ENCODE measurements around the gene RIT2.
A peak's percentile ranks its signal among the peaks of the same experiment; 100 is the strongest.
"Not testable (repeated sequence)": the region's sequence is repeated elsewhere in the genome, so short reads cannot be mapped to it uniquely, and the experiment has no call there.

RIT2 gene

DNA sequence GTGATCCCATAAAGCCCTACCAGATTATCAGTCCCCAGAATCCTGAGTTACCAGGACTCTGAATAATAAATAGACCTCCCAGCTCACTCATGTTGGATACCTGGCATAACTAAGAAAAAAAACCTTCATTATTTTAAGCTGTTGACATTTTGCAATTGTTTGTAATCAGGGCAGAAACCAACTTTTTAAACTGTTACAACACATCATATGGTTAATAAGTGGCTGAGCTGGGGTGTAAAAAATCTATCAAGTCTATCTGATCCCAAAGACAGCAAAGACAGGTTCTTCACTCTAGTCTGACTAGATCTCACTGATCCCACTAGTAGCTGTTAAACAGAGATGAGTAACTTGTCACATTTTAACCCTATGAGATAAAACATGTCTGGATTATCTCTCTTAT, 370.3 kb downstream of the RIT2 start:
- no peak for DNase-seq

DNA sequence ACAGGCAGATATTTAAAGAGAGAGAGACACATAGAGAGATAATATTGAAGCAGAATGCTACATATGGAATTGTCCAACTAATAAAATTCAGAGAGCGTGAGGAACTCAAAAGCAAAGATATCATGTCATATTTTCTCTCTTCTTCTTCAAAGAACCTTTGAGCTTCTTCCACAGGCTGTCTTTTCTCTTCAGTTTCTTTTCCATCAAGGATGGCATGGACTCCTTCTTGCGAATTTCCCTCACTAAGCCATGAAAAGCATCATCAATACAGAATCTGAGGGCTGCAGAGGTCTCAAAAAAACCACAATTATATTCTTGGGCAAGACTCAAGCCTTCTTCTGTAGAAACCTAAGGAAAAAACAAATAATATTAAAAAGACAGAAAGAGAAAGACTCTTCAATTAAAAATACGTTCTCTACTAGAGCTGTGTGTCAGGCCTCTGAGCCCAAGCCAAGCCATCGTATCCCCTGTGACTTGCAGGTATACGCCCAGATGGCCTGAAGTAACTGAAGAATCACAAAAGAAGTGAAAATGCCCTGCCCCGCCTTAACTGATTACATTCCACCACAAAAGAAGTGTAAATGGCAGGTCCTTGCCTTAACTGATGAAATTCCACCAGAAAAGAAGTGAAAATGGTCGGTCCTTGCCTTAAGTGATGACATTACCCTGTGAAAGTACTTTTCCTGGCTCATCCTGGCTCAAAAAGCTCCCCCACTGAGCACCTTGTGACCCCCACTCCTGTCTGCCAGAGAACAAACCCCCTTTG, 371.9 kb downstream of the RIT2 start:
- no peak for DNase-seq

GRCh38 chr18:42742969-42743368, 372.5 kb downstream of the RIT2 start:
- DNase-seq, result no peak

DNA sequence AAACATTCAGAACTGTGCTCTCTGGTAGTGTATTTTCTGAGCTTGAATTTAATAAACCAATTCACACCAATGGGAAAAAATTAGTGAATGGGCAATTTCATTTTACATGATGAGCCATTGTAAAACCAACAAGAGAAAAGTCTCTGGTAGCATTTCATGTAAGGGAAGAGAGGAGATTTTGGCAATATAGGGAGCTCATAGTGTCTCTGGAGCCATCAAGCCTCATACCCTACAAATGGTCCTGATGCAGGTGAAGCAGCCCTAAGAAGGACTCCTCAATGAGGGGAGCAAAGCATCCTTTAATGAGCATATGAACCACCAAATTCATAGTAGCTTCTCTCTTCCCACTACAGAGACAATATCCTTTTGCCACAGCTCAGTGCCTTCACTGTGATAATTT, 373.0 kb downstream of the RIT2 start:
- no peak for DNase-seq

GRCh38 chr18:42741805-42742347, 373.6 kb downstream of the RIT2 start:
- not testable (repeated sequence) for DNase-seq

GRCh38 chr18:42741299-42741698, 374.2 kb downstream of the RIT2 start:
- not testable (repeated sequence) for DNase-seq

DNA sequence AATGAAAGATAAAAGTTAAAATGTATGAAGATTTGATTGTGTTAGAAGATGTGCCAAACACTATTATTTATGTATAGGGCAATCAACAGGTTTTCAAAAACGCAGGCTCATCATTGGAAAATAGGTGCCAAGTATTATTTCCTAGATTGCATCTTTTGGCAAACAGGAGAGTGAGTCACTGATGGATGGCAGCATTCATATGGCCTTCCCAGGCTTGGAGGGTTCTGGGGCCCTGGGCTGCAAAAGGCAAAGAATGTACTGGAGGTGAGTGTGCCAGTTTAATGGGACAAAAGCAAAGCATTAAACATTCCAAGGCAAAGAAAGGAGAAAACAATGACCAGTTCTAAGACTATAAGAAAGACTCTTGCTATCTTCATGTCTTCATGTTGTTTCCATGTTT, 379.4 kb downstream of the RIT2 start:
- no peak for DNase-seq

GRCh38 chr18:42734520-42734919, 381.0 kb downstream of the RIT2 start:
- no peak for DNase-seq

GRCh38 chr18:42730272-42730671, 385.2 kb downstream of the RIT2 start:
- no peak for DNase-seq

GRCh38 chr18:42719221-42719620, 396.3 kb downstream of the RIT2 start:
- no peak for DNase-seq

DNA sequence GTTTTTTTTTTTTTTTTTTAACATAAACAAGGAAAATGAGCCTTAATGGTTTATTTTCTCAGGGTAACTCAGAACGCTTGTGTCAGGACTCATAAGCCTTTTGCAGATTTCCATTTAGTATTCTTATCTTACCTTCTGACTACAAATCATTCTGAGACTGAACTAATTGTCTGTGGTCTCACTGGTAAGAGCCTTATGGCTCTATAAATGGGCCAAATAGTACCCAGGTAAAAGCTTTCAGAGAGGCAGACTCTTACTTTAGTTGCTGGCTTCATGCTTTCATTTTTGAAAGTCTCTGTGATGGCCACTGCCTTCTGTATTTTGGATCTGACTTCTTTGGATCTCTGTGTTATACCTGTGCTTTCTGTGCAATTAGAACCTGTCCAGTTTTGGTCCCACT, 403.4 kb downstream of the RIT2 start:
- DNase-seq, result no peak

DNA sequence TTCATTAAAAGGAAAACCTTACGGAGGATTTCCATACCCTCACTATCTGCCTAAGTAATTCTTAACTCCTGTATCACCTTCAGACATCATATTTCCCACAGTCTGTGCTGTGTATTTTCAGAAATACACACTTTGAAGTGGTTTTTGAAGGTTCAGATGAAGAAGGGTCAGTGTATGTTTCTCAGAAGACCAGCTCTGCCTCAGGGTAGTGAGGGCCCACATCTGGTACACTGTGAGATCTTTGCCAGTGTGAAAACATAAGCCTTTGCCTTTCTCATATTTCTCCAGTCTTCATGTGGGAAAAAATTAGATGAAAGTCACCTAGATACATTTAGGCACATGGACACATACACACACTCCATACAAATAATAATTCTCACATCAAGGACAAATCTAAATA, 408.4 kb downstream of the RIT2 start:
- DNase-seq, result no peak

DNA sequence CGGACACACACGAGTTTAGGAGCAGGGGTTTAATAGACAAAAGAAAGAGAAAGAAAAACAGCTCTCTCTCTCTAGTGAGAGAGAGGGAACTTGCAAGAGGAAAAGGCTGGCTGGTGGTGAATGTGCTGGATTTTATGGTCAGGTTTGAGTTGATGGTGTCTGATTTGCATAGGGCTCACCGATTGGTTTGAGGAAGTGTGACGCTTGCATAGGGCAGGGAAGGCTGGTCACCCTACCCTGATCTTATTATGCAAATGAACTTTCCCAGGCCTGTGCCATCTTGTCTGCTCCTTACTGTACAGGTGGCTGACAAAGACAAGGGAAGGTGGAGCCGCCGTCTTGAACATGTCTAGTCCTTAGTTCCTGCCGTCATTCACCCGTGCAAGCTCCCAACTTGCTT, 408.9 kb downstream of the RIT2 start:
- DNase-seq, result peak; percentile 69

DNA sequence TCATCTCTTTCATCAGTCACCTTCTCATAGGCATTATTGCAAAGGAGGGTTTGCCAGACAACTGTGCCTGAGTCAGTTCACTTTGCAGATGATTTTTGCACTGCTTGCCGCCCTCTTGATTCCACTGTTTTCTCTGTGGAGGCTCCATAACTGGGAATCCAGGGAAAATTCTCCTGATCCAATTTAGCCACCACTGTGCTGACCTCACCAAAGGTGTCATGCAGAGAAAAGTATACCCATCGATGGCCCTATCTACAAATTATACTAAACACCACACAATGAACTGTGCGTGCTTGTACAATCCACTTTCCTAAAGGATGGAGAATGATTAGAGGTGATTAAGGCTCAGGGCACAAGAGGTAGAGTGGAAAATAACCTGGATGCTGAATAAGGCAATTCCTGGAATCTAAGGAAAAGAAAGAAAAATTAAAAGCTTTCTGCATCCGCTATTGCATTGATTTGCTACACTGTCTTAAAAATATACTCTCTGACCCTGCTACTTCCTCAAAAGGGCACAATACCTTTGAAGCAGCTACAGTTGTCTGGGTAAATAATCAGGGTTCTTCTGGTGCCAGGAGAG, 409.4 kb downstream of the RIT2 start:
- DNase-seq, result no peak

Data from MV-4-11 (cell line).